Tibial nerve (tissue), 4 donors: Measurements from ENCODE around the gene DIRAS3.

Experiments
- EP300 ChIP-seq, 2 donors: sonication (generic); formaldehyde crosslinking; IDR thresholded peaks; one replicate each; pipeline ENCODE4 v1.6.1; 2017; ENCODE audit warnings: antibody characterized with exemption in 2 of 2, mild to moderate bottlenecking in 1 of 2
- POLR2A ChIP-seq, 2 donors: fragments of 450-650 bp; IDR thresholded peaks; one replicate each; pipeline ENCODE4 v1.6.1; 2017; ENCODE audit warnings: antibody characterized with exemption in 2 of 2, mild to moderate bottlenecking in 2 of 2, moderate library complexity in 2 of 2
- TF ChIP-seq, protein P1 (sequence below), 5 experiments: fragments of 200-600 bp in 3 of 5; fragments of 450-650 bp in 2 of 5; sonication (generic) in 3 of 5; IDR thresholded peaks; one replicate each; pipeline ENCODE4 v1.5.1; 2016 to 2019; ENCODE audit warnings: antibody characterized with exemption in 5 of 5, mild to moderate bottlenecking in 3 of 5, moderate library complexity in 2 of 5

DNA sequence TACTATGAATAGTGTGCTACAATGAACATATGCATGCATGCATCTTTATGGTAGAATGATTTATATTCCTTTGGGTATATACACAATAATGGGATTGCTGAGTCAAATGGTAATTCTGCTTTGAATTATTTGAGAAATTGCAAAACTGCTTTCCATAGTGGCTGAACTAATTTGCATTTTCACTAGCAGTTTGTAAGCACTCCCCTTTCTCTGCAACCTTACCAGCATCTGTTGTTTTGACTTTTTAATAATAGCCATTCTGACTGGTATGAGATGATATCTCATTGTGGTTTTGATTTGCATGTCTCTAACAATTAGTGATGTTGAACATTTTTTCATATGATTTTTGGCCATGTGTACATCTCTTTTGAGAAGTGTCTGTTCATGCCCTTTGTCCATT lies 24.0 kb upstream of the DIRAS3 start:
- TF ChIP-seq POLR2A (IDR thresholded peaks at IDR 0.05) (no peak), EP300 (IDR thresholded peaks at IDR 0.05) (no peak)
- TF ChIP-seq, protein P1, sequence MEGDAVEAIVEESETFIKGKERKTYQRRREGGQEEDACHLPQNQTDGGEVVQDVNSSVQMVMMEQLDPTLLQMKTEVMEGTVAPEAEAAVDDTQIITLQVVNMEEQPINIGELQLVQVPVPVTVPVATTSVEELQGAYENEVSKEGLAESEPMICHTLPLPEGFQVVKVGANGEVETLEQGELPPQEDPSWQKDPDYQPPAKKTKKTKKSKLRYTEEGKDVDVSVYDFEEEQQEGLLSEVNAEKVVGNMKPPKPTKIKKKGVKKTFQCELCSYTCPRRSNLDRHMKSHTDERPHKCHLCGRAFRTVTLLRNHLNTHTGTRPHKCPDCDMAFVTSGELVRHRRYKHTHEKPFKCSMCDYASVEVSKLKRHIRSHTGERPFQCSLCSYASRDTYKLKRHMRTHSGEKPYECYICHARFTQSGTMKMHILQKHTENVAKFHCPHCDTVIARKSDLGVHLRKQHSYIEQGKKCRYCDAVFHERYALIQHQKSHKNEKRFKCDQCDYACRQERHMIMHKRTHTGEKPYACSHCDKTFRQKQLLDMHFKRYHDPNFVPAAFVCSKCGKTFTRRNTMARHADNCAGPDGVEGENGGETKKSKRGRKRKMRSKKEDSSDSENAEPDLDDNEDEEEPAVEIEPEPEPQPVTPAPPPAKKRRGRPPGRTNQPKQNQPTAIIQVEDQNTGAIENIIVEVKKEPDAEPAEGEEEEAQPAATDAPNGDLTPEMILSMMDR (IDR thresholded peaks at IDR 0.05), result no peak
